Measurements from ENCODE around the gene ELFN2.

ELFN2 gene

GRCh38 chr22:37376643-37377042 is 50.6 kb downstream of the ELFN2 start:
- no peak for DNase-seq
- ChIA-PET CTCF (no interaction called here), POLR2A (no interaction called here)
- Histone ChIP-seq H3K4me1 (ENCODE audit: control extremely low read depth in 1 of 4, control insufficient read depth in 4 of 4, insufficient read depth in 4 of 4, low read length in 3 of 4) (peaks cover 0 to 32% (median 19%) of the 10 kb centered on the region in 4 experiments), H3K36me3 (ENCODE audit: control insufficient read depth in 4 of 4, insufficient read depth in 4 of 4, low read length in 3 of 4) (no peaks in the 10 kb centered on the region), H3K4me3 (ENCODE audit: control insufficient read depth in 1 of 7, extremely low read depth in 1 of 7, insufficient read depth in 4 of 7, low read depth in 2 of 7, low read length in 6 of 7) (no peak overlapping the region), H3K27ac (ENCODE audit: insufficient read depth in 1 of 2, low read depth in 1 of 2, low read length in 2 of 2, poor library complexity in 1 of 2, severe bottlenecking in 2 of 2) (no peak overlapping the region), H3K27me3 (replicated peaks in 2 of 5; ENCODE audit: control insufficient read depth in 4 of 5, insufficient read depth in 5 of 5, low read length in 4 of 5) (peaks cover 0 to 14% (median 8%) of the 10 kb centered on the region in 5 experiments), H3K9me3 (ENCODE audit: control extremely low read depth in 1 of 5, control insufficient read depth in 4 of 5, insufficient read depth in 2 of 5, low read depth in 1 of 5, low read length in 4 of 5) (no peaks in the 10 kb centered on the region)
- WGBS (ENCODE audit: insufficient coverage), result 83% methylated on average over 3 of the region's 3 CpGs

- POLR2A ChIA-PET, result interaction anchor here (0.6 kb wide), 1 partner anchor 47 kb away, joined by 3 read pairs; no protein-coding TSS in a partner anchor
- H3K4me3 ChIP-seq (ENCODE audit: control insufficient read depth in 1 of 7, extremely low read depth in 1 of 7, insufficient read depth in 4 of 7, low read depth in 2 of 7, low read length in 6 of 7), result no peak overlapping the region
- no peaks in the 10 kb centered on the region for H3K36me3 ChIP-seq (ENCODE audit: control insufficient read depth in 4 of 4, insufficient read depth in 4 of 4, low read length in 3 of 4)
- peaks cover 0 to 14% (median 6%) of the 10 kb centered on the region in 5 experiments for H3K27me3 ChIP-seq (replicated peaks in 2 of 5; ENCODE audit: control insufficient read depth in 4 of 5, insufficient read depth in 5 of 5, low read length in 4 of 5)
- 0% methylated on average over 3 of the region's 8 CpGs for WGBS (ENCODE audit: insufficient coverage)
- peaks cover 0 to 38% (median 20%) of the 10 kb centered on the region in 4 experiments for H3K4me1 ChIP-seq (ENCODE audit: control extremely low read depth in 1 of 4, control insufficient read depth in 4 of 4, insufficient read depth in 4 of 4, low read length in 3 of 4)
- no peaks in the 10 kb centered on the region for H3K9me3 ChIP-seq (ENCODE audit: control extremely low read depth in 1 of 5, control insufficient read depth in 4 of 5, insufficient read depth in 2 of 5, low read depth in 1 of 5, low read length in 4 of 5)
- peak in 2 of 3 donors; percentile 27 to 43 for DNase-seq
- CTCF ChIA-PET, result no interaction called here
- no peak overlapping the region for H3K27ac ChIP-seq (ENCODE audit: insufficient read depth in 1 of 2, low read depth in 1 of 2, low read length in 2 of 2, poor library complexity in 1 of 2, severe bottlenecking in 2 of 2)
These were observed 51.5 kb downstream of the ELFN2 start for GRCh38 chr22:37375801-37376200.

GRCh38 chr22:37374571-37374970 is 52.7 kb downstream of the ELFN2 start:
- DNase-seq, result no peak
- no peaks in the 10 kb centered on the region for H3K36me3 ChIP-seq (ENCODE audit: control insufficient read depth in 4 of 4, insufficient read depth in 4 of 4, low read length in 3 of 4)
- POLR2A ChIA-PET, result no interaction called here
- H3K9me3 ChIP-seq (ENCODE audit: control extremely low read depth in 1 of 5, control insufficient read depth in 4 of 5, insufficient read depth in 2 of 5, low read depth in 1 of 5, low read length in 4 of 5), result no peaks in the 10 kb centered on the region
- peaks cover 0 to 42% (median 29%) of the 10 kb centered on the region in 4 experiments for H3K4me1 ChIP-seq (ENCODE audit: control extremely low read depth in 1 of 4, control insufficient read depth in 4 of 4, insufficient read depth in 4 of 4, low read length in 3 of 4)
- no peak overlapping the region for H3K4me3 ChIP-seq (ENCODE audit: control insufficient read depth in 1 of 7, extremely low read depth in 1 of 7, insufficient read depth in 4 of 7, low read depth in 2 of 7, low read length in 6 of 7)
- H3K27ac ChIP-seq (ENCODE audit: insufficient read depth in 1 of 2, low read depth in 1 of 2, low read length in 2 of 2, poor library complexity in 1 of 2, severe bottlenecking in 2 of 2), result no peak overlapping the region
- CTCF ChIA-PET, result interaction anchor here (1.6 kb wide), 1 partner anchor 15 kb away, joined by 4 read pairs; no protein-coding TSS in a partner anchor
- WGBS (ENCODE audit: insufficient coverage), result 96% methylated on average over 35 of the region's 35 CpGs
- peaks cover 0 to 4% (median 2%) of the 10 kb centered on the region in 5 experiments for H3K27me3 ChIP-seq (replicated peaks in 2 of 5; ENCODE audit: control insufficient read depth in 4 of 5, insufficient read depth in 5 of 5, low read length in 4 of 5)

- no peaks in the 10 kb centered on the region for H3K9me3 ChIP-seq (ENCODE audit: control extremely low read depth in 1 of 5, control insufficient read depth in 4 of 5, insufficient read depth in 2 of 5, low read depth in 1 of 5, low read length in 4 of 5)
- CTCF ChIA-PET, result interaction anchor here (1.6 kb wide), 1 partner anchor 14 kb away, joined by 4 read pairs; no protein-coding TSS in a partner anchor
- no peak for DNase-seq
- POLR2A ChIA-PET, result no interaction called here
- peaks cover 0 to 37% (median 33%) of the 10 kb centered on the region in 4 experiments for H3K4me1 ChIP-seq (ENCODE audit: control extremely low read depth in 1 of 4, control insufficient read depth in 4 of 4, insufficient read depth in 4 of 4, low read length in 3 of 4)
- no peak overlapping the region for H3K27ac ChIP-seq (ENCODE audit: insufficient read depth in 1 of 2, low read depth in 1 of 2, low read length in 2 of 2, poor library complexity in 1 of 2, severe bottlenecking in 2 of 2)
- WGBS (ENCODE audit: insufficient coverage), result 93% methylated on average over 33 of the region's 33 CpGs
- H3K36me3 ChIP-seq (ENCODE audit: control insufficient read depth in 4 of 4, insufficient read depth in 4 of 4, low read length in 3 of 4), result no peaks in the 10 kb centered on the region
- peaks cover 0 to 2% (median 0%) of the 10 kb centered on the region in 5 experiments for H3K27me3 ChIP-seq (replicated peaks in 2 of 5; ENCODE audit: control insufficient read depth in 4 of 5, insufficient read depth in 5 of 5, low read length in 4 of 5)
- no peak overlapping the region for H3K4me3 ChIP-seq (ENCODE audit: control insufficient read depth in 1 of 7, extremely low read depth in 1 of 7, insufficient read depth in 4 of 7, low read depth in 2 of 7, low read length in 6 of 7)
These were observed 53.8 kb downstream of the ELFN2 start for GRCh38 chr22:37373451-37373850.

GRCh38 chr22:37371911-37372310 is 55.4 kb downstream of the ELFN2 start:
- no peaks in the 10 kb centered on the region for H3K9me3 ChIP-seq (ENCODE audit: control extremely low read depth in 1 of 5, control insufficient read depth in 4 of 5, insufficient read depth in 2 of 5, low read depth in 1 of 5, low read length in 4 of 5)
- no peaks in the 10 kb centered on the region for H3K27me3 ChIP-seq (replicated peaks in 2 of 5; ENCODE audit: control insufficient read depth in 4 of 5, insufficient read depth in 5 of 5, low read length in 4 of 5)
- CTCF ChIA-PET, result no interaction called here
- POLR2A ChIA-PET, result no interaction called here
- H3K4me3 ChIP-seq (ENCODE audit: control insufficient read depth in 1 of 7, extremely low read depth in 1 of 7, insufficient read depth in 4 of 7, low read depth in 2 of 7, low read length in 6 of 7), result no peak overlapping the region
- peaks cover 0 to 45% (median 35%) of the 10 kb centered on the region in 4 experiments for H3K4me1 ChIP-seq (ENCODE audit: control extremely low read depth in 1 of 4, control insufficient read depth in 4 of 4, insufficient read depth in 4 of 4, low read length in 3 of 4)
- 78% methylated on average over 15 of the region's 18 CpGs for WGBS (ENCODE audit: insufficient coverage)
- no peak overlapping the region for H3K27ac ChIP-seq (ENCODE audit: insufficient read depth in 1 of 2, low read depth in 1 of 2, low read length in 2 of 2, poor library complexity in 1 of 2, severe bottlenecking in 2 of 2)
- no peaks in the 10 kb centered on the region for H3K36me3 ChIP-seq (ENCODE audit: control insufficient read depth in 4 of 4, insufficient read depth in 4 of 4, low read length in 3 of 4)
- DNase-seq, result no peak

GRCh38 chr22:37371491-37371890 is 55.8 kb downstream of the ELFN2 start:
- H3K27ac ChIP-seq (ENCODE audit: insufficient read depth in 1 of 2, low read depth in 1 of 2, low read length in 2 of 2, poor library complexity in 1 of 2, severe bottlenecking in 2 of 2), result no peak overlapping the region
- H3K4me3 ChIP-seq (ENCODE audit: control insufficient read depth in 1 of 7, extremely low read depth in 1 of 7, insufficient read depth in 4 of 7, low read depth in 2 of 7, low read length in 6 of 7), result no peak overlapping the region
- no peaks in the 10 kb centered on the region for H3K9me3 ChIP-seq (ENCODE audit: control extremely low read depth in 1 of 5, control insufficient read depth in 4 of 5, insufficient read depth in 2 of 5, low read depth in 1 of 5, low read length in 4 of 5)
- no peak for DNase-seq
- H3K4me1 ChIP-seq (ENCODE audit: control extremely low read depth in 1 of 4, control insufficient read depth in 4 of 4, insufficient read depth in 4 of 4, low read length in 3 of 4), result peaks cover 0 to 48% (median 34%) of the 10 kb centered on the region in 4 experiments
- H3K27me3 ChIP-seq (replicated peaks in 2 of 5; ENCODE audit: control insufficient read depth in 4 of 5, insufficient read depth in 5 of 5, low read length in 4 of 5), result no peaks in the 10 kb centered on the region
- ChIA-PET POLR2A (no interaction called here), CTCF (interaction anchor here (0.8 kb wide), 1 partner anchor 18 kb away, joined by 3 read pairs; no protein-coding TSS in a partner anchor)
- 67% methylated on average over 4 of the region's 8 CpGs for WGBS (ENCODE audit: insufficient coverage)
- no peaks in the 10 kb centered on the region for H3K36me3 ChIP-seq (ENCODE audit: control insufficient read depth in 4 of 4, insufficient read depth in 4 of 4, low read length in 3 of 4)

- H3K36me3 ChIP-seq (ENCODE audit: control insufficient read depth in 4 of 4, insufficient read depth in 4 of 4, low read length in 3 of 4), result no peaks in the 10 kb centered on the region
- H3K4me3 ChIP-seq (ENCODE audit: control insufficient read depth in 1 of 7, extremely low read depth in 1 of 7, insufficient read depth in 4 of 7, low read depth in 2 of 7, low read length in 6 of 7), result no peak overlapping the region
- 35% methylated on average over 9 of the region's 12 CpGs for WGBS (ENCODE audit: insufficient coverage)
- no peaks in the 10 kb centered on the region for H3K9me3 ChIP-seq (ENCODE audit: control extremely low read depth in 1 of 5, control insufficient read depth in 4 of 5, insufficient read depth in 2 of 5, low read depth in 1 of 5, low read length in 4 of 5)
- peak in 2 of 3 donors; percentile 24 to 40 for DNase-seq
- H3K27me3 ChIP-seq (replicated peaks in 2 of 5; ENCODE audit: control insufficient read depth in 4 of 5, insufficient read depth in 5 of 5, low read length in 4 of 5), result no peaks in the 10 kb centered on the region
- POLR2A ChIA-PET, result no interaction called here
- no peak overlapping the region for H3K27ac ChIP-seq (ENCODE audit: insufficient read depth in 1 of 2, low read depth in 1 of 2, low read length in 2 of 2, poor library complexity in 1 of 2, severe bottlenecking in 2 of 2)
- CTCF ChIA-PET, result interaction anchor here (0.7 to 1.3 kb wide), 3 partner anchors 11 to 110 kb away, joined by 3 read pairs; no protein-coding TSS in a partner anchor
- peaks cover 0 to 54% (median 29%) of the 10 kb centered on the region in 4 experiments for H3K4me1 ChIP-seq (ENCODE audit: control extremely low read depth in 1 of 4, control insufficient read depth in 4 of 4, insufficient read depth in 4 of 4, low read length in 3 of 4)
These were observed 56.8 kb downstream of the ELFN2 start for GRCh38 chr22:37370306-37370979.

All from common myeloid progenitor, CD34-positive (primary cell).